Cardiac muscle cell (in vitro differentiated cells and primary cell): ENCODE results near the gene GLP2R. TPM values are rescaled to one million over a fixed set of nuclear protein-coding genes. Genes with fewer than 3 reads are reported as not detected.
A peak's percentile ranks its signal among the peaks of the same experiment; 100 is the strongest.

Experiments used
- DNase-seq, 2 donors: peaks; one replicate each; pipeline versions ENCODE4 v3.0.0 to v3.0.0-alpha.2; 2010 to 2017; ENCODE audit warnings: low read depth in 1 of 2, low spot score in 1 of 2
- H3K27ac ChIP-seq: fragments of 200-600 bp; sonication (generic); 2 replicates; pipeline ENCODE4 v1.5.1; 2016
- H3K27me3 ChIP-seq: fragments of 200-600 bp; sonication (generic); 2 replicates; pipeline ENCODE4 v1.6.0; 2016; ENCODE audit warnings: control low read depth
- H3K36me3 ChIP-seq: fragments of 200-600 bp; sonication (generic); 2 replicates; pipeline ENCODE4 v1.5.1; 2016; ENCODE audit warnings: control low read depth
- H3K4me1 ChIP-seq: fragments of 200-600 bp; sonication (generic); 2 replicates; pipeline ENCODE4 v1.8.1; 2017; ENCODE audit warnings: low read depth, mild to moderate bottlenecking, mixed run types
- H3K4me3 ChIP-seq: fragments of 200-600 bp; sonication (generic); 2 replicates; pipeline ENCODE4 v1.5.1; 2016; ENCODE audit warnings: mild to moderate bottlenecking
- H3K9me3 ChIP-seq: fragments of 200-600 bp; sonication (generic); 2 replicates; pipeline ENCODE4 v1.5.1; 2017; ENCODE audit warnings: low read depth, mild to moderate bottlenecking, control low read depth
- polyA plus RNA-seq: library from polyadenylated mRNA; unstranded; fragments of >200 nt; fragmentation: Nextera tagmentation; extraction: Ambion mirVana; gene quantifications from 2 replicates; pipeline ENCODE4 v1.2.1, GENCODE V29; 2016
- total RNA-seq: library from RNA; depleted of rRNA; stranded (reverse); fragments of >200 nt; gene quantifications from 2 replicates; pipeline ENCODE4 v1.2.3, GENCODE V29; 2016
- TF ChIP-seq, protein P1 (sequence below): IDR thresholded peaks from 2 replicates; pipeline ENCODE4 v1.5.1; 2012; ENCODE audit warnings: low read depth, mild to moderate bottlenecking, low read length

GLP2R gene
- total and polyA plus RNA-seq, 2 experiments from 2014 or later, result 0.06 TPM; not detected in 1

DNA sequence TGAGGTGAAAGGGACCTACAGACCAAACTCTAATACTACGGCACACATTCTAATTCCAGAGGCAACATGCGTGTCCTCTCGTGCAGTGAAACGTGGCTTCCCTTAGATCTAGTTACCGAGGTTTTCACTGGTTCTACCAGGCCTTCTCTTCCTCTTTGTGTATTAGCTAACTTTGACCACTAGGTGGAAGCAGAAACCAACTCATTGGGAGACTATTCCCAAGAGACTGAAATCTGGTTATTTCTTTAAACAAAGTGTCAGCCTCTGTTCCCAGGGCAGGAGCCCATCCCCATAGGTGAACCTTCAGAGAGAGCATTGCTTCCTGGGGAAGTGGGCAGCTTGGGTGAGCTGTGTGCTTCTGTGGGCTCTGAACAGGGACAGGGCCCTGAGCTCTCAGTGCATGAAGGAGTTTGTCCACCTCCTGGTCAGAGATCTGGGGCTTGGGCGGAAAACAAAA is 99.0 kb downstream of the GLP2R start:
- no peak overlapping the region for H3K27ac ChIP-seq
- no peaks in the 10 kb centered on the region for H3K36me3 ChIP-seq
- no peaks in the 10 kb centered on the region for H3K9me3 ChIP-seq
- H3K4me1 ChIP-seq, result no peaks in the 10 kb centered on the region
- TF ChIP-seq, protein P1, sequence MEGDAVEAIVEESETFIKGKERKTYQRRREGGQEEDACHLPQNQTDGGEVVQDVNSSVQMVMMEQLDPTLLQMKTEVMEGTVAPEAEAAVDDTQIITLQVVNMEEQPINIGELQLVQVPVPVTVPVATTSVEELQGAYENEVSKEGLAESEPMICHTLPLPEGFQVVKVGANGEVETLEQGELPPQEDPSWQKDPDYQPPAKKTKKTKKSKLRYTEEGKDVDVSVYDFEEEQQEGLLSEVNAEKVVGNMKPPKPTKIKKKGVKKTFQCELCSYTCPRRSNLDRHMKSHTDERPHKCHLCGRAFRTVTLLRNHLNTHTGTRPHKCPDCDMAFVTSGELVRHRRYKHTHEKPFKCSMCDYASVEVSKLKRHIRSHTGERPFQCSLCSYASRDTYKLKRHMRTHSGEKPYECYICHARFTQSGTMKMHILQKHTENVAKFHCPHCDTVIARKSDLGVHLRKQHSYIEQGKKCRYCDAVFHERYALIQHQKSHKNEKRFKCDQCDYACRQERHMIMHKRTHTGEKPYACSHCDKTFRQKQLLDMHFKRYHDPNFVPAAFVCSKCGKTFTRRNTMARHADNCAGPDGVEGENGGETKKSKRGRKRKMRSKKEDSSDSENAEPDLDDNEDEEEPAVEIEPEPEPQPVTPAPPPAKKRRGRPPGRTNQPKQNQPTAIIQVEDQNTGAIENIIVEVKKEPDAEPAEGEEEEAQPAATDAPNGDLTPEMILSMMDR, result peak; percentile 77
- H3K4me3 ChIP-seq, result no peak overlapping the region
- DNase-seq, result peak; percentile 77 to 83
- no peaks in the 10 kb centered on the region for H3K27me3 ChIP-seq

DNA sequence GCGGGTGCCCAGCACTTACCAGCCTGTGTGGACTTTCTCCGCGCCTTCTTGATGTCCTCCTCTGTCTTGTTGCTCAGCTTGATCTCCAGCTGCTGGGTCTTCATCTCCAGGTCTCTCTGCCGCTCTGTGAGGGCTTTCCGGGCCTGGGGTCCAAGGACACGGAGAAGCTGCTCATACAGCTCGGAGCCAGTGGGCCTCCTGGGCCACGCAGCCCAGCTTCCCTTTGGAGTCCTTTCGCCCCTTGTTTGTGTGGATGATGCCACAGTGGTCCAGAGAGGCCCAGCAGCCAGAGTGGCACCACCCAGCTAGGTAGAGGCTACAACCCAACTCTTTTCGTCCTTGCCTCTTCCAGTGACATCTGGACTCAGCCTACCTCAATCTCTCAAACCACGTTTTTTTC is 99.7 kb downstream of the GLP2R start:
- H3K4me3 ChIP-seq, result no peak overlapping the region
- no peaks in the 10 kb centered on the region for H3K9me3 ChIP-seq
- no peaks in the 10 kb centered on the region for H3K36me3 ChIP-seq
- H3K27me3 ChIP-seq, result no peaks in the 10 kb centered on the region
- no peak for DNase-seq
- TF ChIP-seq, protein P1, result no peak
- H3K4me1 ChIP-seq, result no peaks in the 10 kb centered on the region
- no peak overlapping the region for H3K27ac ChIP-seq

- TF ChIP-seq, protein P1, result no peak
Observed at GRCh38 chr17:9926150-9926804, 100.6 kb downstream of the GLP2R start.

DNA sequence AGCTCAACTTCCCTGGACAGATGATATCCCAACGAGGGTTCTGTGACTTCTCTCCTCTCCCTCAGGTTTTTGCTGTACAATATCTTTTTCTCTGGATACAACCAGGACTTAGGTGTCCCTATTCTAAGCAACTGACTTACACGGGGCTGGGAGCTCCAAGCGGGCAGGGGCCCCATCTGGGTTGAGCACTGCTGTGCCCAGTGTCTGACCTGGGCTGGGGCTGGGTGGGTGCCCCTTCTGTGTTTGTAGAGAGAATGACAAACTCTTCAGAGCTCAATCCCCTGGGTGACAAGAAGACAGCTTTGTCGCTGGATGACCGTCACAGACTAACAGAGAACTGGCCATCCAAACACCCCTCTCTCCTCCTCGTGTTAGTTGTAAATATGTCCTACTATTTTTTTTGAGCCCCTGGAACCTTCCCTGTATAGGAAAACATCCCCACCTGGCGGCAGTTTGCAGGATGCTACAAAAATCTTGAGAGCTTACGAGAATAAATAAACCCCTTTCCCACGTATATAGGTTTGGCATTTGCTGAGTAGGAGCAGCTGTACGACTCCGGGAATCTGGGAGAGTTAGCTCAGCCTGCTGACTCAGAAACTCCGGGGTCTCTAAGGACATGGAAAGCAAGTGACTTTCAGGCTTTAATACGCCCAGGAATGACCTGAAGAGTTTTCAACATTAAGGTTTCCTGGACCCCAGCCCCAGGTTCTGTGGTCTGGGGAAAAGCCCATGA is 103.0 kb downstream of the GLP2R start:
- Histone ChIP-seq H3K36me3 (no peaks in the 10 kb centered on the region), H3K27me3 (no peaks in the 10 kb centered on the region), H3K4me1 (no peaks in the 10 kb centered on the region), H3K27ac (no peak overlapping the region), H3K4me3 (no peak overlapping the region), H3K9me3 (no peaks in the 10 kb centered on the region)
- TF ChIP-seq, protein P1, result peak; percentile 72
- DNase-seq, result peak; percentile 79 to 86

More at GRCh38 chr17:9926150-9926804, 100.6 kb downstream of the GLP2R start:
- H3K4me1 ChIP-seq, result no peaks in the 10 kb centered on the region
- DNase-seq, result no peak
- H3K4me3 ChIP-seq, result no peak overlapping the region
- no peaks in the 10 kb centered on the region for H3K9me3 ChIP-seq
- no peaks in the 10 kb centered on the region for H3K27me3 ChIP-seq
- no peak overlapping the region for H3K27ac ChIP-seq
- H3K36me3 ChIP-seq, result no peaks in the 10 kb centered on the region

DNA sequence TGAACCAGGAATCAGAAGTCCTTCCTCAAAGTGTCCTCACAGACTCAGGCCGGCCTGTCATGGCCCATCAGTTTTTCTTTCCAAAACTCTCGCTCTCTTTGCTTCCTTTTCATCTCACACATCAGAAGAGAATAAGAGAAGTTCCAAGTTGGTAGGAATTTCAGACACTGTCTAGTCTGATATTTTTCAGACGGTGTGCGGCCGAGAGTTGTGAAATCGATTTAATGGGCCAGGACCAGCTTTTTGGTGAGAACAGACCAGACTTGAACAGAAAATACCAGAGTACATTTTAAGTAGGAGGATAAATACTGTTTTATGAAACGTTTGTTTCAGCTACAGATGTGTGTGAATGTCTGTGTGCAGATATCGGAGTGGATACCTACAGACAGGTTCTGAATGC is 104.1 kb downstream of the GLP2R start:
- no peak overlapping the region for H3K4me3 ChIP-seq
- TF ChIP-seq, protein P1, result no peak
- H3K9me3 ChIP-seq, result no peaks in the 10 kb centered on the region
- DNase-seq, result no peak
- H3K4me1 ChIP-seq, result no peaks in the 10 kb centered on the region
- no peaks in the 10 kb centered on the region for H3K36me3 ChIP-seq
- no peaks in the 10 kb centered on the region for H3K27me3 ChIP-seq
- no peak overlapping the region for H3K27ac ChIP-seq
